NCI-H2171 treated with DMSO at 0.1 percent for 48 hours (cell line): ENCODE data around the gene TPPP.
"Not testable (repeated sequence)": the region's sequence is repeated elsewhere in the genome, so short reads cannot be mapped to it uniquely, and the experiment has no call there.

Source experiments
- DNase-seq: peaks from one replicate; lab custom pipeline; 2025; lab: John Stamatoyannopoulos, UW

TPPP gene

DNA sequence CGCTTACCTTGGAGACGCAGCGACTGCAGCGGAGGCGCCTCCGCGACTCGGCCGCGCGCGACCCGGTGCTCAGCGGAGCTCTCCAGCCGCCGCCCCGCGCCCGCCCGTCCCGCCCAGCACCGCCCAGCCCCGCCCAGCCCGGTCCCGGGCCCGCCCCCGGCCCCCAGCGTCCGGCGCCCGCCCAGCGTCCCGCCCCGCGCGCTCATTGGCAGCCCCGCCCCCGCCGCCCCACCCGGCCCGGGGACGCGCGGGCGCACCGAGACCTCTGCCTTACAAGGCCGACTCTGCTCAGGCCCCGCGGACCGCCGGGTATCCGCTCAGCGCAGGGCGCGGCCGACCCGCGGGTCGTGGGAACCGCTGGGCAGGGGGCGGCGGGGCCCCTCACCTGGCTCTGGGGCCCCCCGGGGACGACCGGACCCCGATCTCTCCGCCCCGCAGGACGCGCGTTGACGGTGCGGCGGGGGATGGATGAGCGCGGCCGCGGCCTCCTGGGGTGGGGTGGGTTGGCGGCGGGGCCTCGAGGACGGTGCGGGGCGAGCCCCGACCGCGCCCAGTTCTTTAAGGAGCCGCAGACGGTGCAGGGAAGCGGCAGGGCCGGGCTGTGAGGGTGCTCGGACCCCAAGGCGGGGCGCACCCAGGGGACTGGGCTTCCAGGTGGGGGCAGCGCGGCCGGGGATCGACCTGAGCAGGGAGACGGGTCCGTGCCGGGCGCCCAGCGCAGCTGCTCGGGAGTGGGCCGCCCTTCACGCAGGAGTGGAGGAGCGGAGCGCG is at the start of gene TPPP:
Gene TPPP, minus strand, starts transcription at position 82 of the 771 bp plus-strand sequence. CDS start 15,292 bp downstream, outside the sequence.
- peak; percentile 75 for DNase-seq

DNA sequence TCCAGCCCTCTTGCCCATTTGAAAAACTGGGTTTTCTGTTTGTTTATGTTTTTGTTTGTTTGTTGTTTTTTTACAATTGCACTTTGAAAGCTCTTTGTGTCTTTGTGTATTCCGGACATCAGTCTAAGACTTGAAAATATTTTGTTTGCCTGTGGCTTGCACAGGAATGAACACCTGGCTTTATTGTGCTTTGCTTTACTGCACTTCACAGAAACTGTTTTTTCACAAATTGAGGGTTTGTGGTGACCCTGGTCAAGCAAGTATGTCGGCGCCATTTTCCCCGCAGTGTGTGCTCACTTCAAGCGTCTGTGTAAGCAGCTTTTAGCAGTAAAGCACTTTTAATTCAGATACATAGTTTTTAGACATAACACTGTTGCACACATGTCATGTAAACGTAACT is 49.1 kb upstream of the TPPP start:
- not testable (repeated sequence) for DNase-seq

- not testable (repeated sequence) for DNase-seq
Measured at GRCh38 chr5:734145-734544, 41.0 kb upstream of the TPPP start.

GRCh38 chr5:732754-733454 is 39.8 kb upstream of the TPPP start:
- DNase-seq = not testable (repeated sequence)

DNA sequence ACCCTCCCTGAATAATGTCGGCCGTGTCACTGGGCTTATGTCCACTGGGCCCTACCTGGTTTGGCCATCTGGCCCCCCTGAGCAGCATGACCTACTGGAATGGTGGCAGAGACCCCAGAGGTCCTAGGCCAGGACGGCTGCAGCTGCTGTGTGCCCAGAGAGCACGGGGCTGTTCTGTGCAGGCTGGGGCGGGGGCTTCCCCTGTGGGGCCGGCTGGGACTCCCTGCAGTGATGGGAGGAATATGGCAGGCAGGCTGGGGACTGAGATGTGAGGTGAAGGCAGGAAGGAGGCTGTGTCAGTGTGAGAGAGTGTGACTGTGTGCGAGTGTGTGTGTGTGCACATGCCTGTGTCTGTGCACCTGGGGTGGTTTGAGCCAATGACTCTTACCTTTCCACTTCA is 36.1 kb upstream of the TPPP start:
- not testable (repeated sequence) for DNase-seq

DNA sequence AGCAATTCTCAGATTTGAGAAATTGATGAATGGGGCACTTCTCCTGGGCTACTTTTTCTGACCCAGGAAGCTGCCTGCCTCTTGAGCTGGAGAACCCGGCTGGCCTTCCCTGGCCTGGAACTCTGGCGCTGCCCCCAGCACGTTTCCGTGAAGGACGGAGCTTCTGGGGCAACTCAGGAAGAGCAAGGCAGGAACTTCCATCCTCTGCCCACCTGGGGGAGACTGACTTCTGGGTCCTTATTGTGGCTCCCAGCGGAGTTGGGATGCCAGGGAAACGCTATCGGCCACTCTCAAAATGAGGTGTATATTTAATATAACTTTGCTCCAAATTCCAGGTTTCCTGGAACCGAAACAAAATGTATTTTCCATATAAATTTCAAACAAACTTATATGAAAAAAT is 33.9 kb upstream of the TPPP start:
- not testable (repeated sequence) for DNase-seq

GRCh38 chr5:723865-724264 is 30.7 kb upstream of the TPPP start:
- not testable (repeated sequence) for DNase-seq

DNA sequence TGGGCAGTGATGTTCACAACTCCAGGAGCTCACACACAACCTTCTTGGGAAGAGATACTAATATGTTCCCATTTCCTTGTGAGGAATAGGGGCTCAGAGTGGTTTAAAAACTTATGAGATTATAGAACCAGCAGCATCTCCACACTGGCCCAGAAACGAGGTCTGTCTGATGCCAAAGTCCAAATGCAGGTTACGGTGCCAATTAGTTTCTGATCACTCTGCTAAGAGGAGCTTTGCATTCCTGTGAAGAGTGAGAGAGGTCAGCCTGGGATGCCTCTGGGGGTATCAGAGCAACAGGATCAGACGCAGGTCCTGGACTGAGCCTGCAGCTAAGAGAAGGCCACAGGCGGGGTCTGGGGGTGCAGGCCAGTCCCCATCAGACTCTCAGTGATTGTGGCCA is 30.2 kb upstream of the TPPP start:
- DNase-seq = not testable (repeated sequence)

- DNase-seq = not testable (repeated sequence)
Measured at GRCh38 chr5:719379-719778, 26.2 kb upstream of the TPPP start.

- DNase-seq = no peak
Measured at GRCh38 chr5:717143-717542, 24.0 kb upstream of the TPPP start.

- not testable (repeated sequence) for DNase-seq
Measured at GRCh38 chr5:716740-717139, 23.6 kb upstream of the TPPP start.

- DNase-seq = not testable (repeated sequence)
Measured at GRCh38 chr5:715636-716035, 22.5 kb upstream of the TPPP start.

- DNase-seq = not testable (repeated sequence)
Measured at GRCh38 chr5:714215-715118, 21.3 kb upstream of the TPPP start.

DNA sequence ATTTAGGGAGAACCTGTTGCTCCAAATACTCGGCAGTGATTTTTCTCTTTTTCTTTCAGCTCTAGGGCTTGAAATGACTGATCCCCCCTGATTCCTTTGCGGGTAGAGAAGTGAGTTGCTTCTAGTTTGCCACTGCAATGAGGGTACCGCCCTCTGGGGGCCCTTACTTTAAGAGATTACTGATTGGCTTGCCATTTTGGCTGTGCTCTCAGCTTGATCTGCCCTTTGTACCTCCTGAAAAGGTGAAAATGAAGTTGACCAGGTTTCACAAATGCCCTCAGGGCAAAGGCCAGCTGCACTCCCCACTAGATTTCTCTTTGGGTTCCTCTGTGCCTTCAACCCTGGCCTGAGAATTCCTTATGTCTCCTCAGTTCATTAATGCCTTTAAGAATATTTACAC is 20.5 kb upstream of the TPPP start:
- DNase-seq = not testable (repeated sequence)

DNA sequence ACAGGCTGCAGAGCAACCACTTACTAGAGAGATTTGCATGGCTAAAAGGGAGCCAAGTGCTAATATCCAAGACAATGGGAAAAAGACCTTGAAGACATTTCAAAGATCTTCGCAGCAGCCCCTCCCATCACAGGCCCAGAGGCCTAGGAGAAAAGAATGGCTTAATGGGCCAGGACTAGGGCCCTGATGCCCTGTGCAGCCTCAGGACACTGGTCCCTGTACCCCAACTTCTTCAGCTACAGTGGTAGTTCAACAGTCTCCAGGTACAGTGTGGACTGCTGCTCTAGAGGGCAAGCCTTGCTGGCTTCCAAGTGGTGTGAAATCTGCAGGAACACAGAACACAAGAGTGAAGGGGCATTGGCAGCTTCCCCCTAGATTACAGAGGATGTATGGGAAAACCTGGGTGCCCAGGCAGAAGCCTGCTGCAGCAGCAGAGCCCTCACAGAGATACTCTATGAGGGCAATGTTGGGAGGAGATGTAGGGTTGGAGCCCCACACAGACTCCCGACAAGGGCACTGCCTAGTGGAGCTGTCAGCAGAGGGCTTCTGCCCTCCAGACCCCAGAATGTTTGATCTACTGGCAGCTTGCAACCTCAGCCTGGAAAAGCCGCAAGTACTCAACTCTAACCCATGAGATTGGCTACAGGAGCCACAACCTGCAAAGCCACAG is 15.8 kb upstream of the TPPP start:
- DNase-seq = not testable (repeated sequence)

GRCh38 chr5:708374-708773 is 15.2 kb upstream of the TPPP start:
- not testable (repeated sequence) for DNase-seq

GRCh38 chr5:706127-706526 is 13.0 kb upstream of the TPPP start:
- DNase-seq = not testable (repeated sequence)

DNA sequence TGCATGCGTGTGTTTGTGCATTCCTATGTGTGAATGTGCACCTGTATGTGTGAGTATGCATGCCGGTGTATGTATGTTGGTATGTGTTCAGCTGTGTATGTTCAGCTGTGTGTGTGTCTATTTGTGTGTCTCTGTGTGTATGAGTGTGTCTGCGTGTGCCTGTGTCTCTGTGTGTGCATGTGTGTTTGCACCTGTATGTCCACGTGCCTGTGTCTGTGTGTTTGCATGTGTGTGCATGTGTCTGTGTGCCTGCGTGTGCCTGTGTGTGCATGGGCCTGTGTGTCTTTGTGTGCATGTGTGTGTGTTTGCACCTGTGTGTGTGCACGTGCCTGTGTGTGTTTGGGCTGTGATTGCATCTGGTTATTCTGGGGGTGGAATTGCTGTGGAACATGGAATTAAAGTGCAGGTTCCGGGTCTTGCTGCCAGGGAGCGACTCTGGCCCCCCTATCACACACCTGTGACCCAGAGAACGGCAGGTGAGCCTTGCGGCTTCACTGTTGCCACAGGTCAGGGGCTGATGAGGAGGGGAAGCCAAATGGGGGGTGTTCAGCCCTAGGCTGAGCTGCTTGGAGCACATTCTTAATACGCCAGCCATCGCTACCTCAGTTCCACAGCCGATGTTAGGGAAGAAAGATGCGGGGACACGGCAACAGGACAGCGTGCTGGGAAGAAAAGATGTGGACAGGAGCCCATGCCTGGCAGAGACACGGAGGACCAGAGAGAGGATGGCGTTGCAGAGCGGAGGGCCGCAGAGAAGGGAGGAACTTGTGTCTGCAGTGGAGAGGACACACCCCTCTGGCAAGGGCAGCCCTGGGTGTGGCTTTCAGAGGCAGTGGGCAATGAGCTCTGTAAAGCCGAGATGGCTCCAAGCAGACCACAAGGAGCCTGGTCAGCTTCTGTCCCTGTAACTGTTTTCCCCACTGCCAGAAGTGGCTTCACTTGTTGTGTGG is 3.9 kb upstream of the TPPP start:
- not testable (repeated sequence) for DNase-seq

DNA sequence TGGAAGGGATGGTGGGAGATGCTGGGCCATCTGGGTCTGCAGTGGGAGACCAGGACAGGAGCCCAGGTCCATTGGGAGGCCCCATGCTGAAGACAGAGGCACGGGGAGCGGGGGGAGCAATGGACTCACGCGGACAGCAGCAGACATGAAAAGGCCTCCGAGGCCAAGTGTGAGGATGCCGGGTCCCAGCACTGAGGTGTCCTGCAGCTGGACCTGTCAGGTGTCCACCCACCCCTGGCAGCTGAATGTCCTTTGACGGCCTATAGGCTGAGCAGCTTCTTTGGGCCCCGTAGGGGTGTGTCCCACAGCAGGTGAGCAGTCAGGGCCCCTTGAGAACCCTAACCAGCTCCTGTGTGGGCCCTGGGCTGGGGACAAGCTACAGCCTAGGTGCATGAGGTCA is 3.0 kb upstream of the TPPP start:
- not testable (repeated sequence) for DNase-seq

- not testable (repeated sequence) for DNase-seq
Measured at GRCh38 chr5:695475-695874, 2.3 kb upstream of the TPPP start.
